DND-41 (cell line): ENCODE results near the gene DDX46.

Experiments used
- ATAC-seq: fragments of 200-7000 bp; cut with Tn5 transposase; 3 replicates; pipeline ENCODE4 v1.9.1; 2021; ENCODE audit warnings: low read depth; ENCODE audit not compliant: insufficient read depth
- DNase-seq: peaks from one replicate; pipeline ENCODE4 v3.0.0-alpha.2; 2020
- H2AFZ ChIP-seq: 2 replicates; pipeline ENCODE4 v1.6.0; 2012; ENCODE audit warnings: low read depth, low read length
- H3K27ac ChIP-seq: 2 replicates; pipeline ENCODE4 v1.5.1; 2012; ENCODE audit warnings: low read length, inconsistent platforms
- H3K27me3 ChIP-seq: fragments of 200-600 bp; sonication (generic); 2 replicates; pipeline ENCODE4 v1.6.0; 2012; ENCODE audit warnings: low read length, mild to moderate bottlenecking, inconsistent platforms; ENCODE audit not compliant: insufficient read depth, poor library complexity
- H3K36me3 ChIP-seq: 2 replicates; pipeline ENCODE4 v1.5.1; 2012; ENCODE audit warnings: low read length, inconsistent platforms; ENCODE audit not compliant: insufficient read depth
- H3K4me1 ChIP-seq: 2 replicates; pipeline ENCODE4 v1.5.1; 2012; ENCODE audit warnings: mild to moderate bottlenecking, low read length; ENCODE audit not compliant: insufficient read depth
- H3K4me2 ChIP-seq: 2 replicates; pipeline ENCODE4 v1.6.0; 2012; ENCODE audit warnings: mild to moderate bottlenecking, moderate library complexity, low read length, inconsistent platforms; ENCODE audit not compliant: insufficient read depth
- H3K4me3 ChIP-seq, 2 experiments: fragments of 200-600 bp in 1 of 2; shearing (Covaris generic) in 1 of 2; 2 replicates each; pipeline ENCODE4 v1.5.1; 2012 to 2016; ENCODE audit warnings: inconsistent platforms in 2 of 2, low read length in 2 of 2, mild to moderate bottlenecking in 2 of 2, low read depth in 1 of 2, moderate library complexity in 1 of 2
- H3K79me2 ChIP-seq: 2 replicates; pipeline ENCODE4 v1.6.0; 2012; ENCODE audit warnings: low read length, inconsistent platforms; ENCODE audit not compliant: insufficient read depth
- H3K9ac ChIP-seq: 2 replicates; pipeline ENCODE4 v1.6.0; 2012; ENCODE audit warnings: low read depth, mild to moderate bottlenecking, inconsistent platforms, low read length, moderate library complexity
- H3K9me3 ChIP-seq: 2 replicates; pipeline ENCODE4 v1.5.1; 2012; ENCODE audit warnings: low read length, moderate library complexity, mild to moderate bottlenecking, inconsistent platforms; ENCODE audit not compliant: insufficient read depth, severe bottlenecking
- H4K20me1 ChIP-seq: 2 replicates; pipeline ENCODE4 v1.6.0; 2012; ENCODE audit warnings: low read length; ENCODE audit not compliant: insufficient read depth
- EZH2 ChIP-seq: IDR thresholded peaks from 3 replicates; pipeline ENCODE4 v1.6.1; 2012; ENCODE audit warnings: borderline replicate concordance, low read depth, mild to moderate bottlenecking, moderate library complexity, low read length, inconsistent platforms; ENCODE audit not compliant: severe bottlenecking
- TF ChIP-seq, protein P1 (sequence below): IDR thresholded peaks from 2 replicates; pipeline ENCODE4 v1.5.1; 2012; ENCODE audit warnings: borderline replicate concordance, low read length, moderate library complexity, mild to moderate bottlenecking; ENCODE audit not compliant: poor library complexity, severe bottlenecking; ENCODE audit errors: extremely low read depth

The DDX46 gene

DNA sequence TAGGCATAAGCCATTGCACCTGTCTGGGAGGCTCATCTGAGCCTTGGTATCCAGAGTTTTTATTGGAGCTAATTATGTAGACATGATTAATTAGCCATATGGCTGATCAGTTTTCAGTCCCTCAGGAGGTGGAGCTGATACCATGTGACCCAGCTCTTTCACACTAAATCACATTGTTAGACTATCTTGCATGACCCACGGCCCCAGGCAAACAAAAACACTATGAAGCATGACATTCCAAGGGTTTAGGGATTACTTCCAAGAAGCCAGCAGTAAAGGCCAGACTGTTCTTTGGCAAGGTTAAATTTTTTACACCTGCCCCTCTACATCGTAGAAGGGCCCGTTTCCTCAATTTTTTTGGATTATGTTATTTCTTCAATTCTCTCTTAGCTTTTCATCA lies 82.2 kb downstream of the DDX46 start:
- peaks cover 8% of the 10 kb centered on the region for H3K79me2 ChIP-seq
- H3K9me3 ChIP-seq = no peaks in the 10 kb centered on the region
- ATAC-seq (no peak), DNase-seq (no peak)
- peaks cover 10% of the 10 kb centered on the region for H3K4me1 ChIP-seq
- peaks cover 53% of the 10 kb centered on the region for H3K36me3 ChIP-seq
- H3K27me3 ChIP-seq = no peaks in the 10 kb centered on the region
- H3K4me2 ChIP-seq = no peak overlapping the region
- H3K4me3 ChIP-seq = no peak overlapping the region
- no peak overlapping the region for H3K27ac ChIP-seq
- H4K20me1 ChIP-seq = no peaks in the 10 kb centered on the region
- no peak overlapping the region for H2AFZ ChIP-seq
- TF ChIP-seq, protein P1, sequence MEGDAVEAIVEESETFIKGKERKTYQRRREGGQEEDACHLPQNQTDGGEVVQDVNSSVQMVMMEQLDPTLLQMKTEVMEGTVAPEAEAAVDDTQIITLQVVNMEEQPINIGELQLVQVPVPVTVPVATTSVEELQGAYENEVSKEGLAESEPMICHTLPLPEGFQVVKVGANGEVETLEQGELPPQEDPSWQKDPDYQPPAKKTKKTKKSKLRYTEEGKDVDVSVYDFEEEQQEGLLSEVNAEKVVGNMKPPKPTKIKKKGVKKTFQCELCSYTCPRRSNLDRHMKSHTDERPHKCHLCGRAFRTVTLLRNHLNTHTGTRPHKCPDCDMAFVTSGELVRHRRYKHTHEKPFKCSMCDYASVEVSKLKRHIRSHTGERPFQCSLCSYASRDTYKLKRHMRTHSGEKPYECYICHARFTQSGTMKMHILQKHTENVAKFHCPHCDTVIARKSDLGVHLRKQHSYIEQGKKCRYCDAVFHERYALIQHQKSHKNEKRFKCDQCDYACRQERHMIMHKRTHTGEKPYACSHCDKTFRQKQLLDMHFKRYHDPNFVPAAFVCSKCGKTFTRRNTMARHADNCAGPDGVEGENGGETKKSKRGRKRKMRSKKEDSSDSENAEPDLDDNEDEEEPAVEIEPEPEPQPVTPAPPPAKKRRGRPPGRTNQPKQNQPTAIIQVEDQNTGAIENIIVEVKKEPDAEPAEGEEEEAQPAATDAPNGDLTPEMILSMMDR = no peak
- no peak for TF ChIP-seq EZH2
- H3K9ac ChIP-seq = no peak overlapping the region

- Histone ChIP-seq H4K20me1 (no peaks in the 10 kb centered on the region), H2AFZ (no peak overlapping the region), H3K4me3 (no peak overlapping the region), H3K79me2 (peaks cover 42% of the 10 kb centered on the region), H3K4me1 (peaks cover 32% of the 10 kb centered on the region), H3K4me2 (no peak overlapping the region), H3K27me3 (no peaks in the 10 kb centered on the region), H3K9me3 (no peaks in the 10 kb centered on the region), H3K9ac (peak overlapping the region; percentile 94; the same call in 1 of the 2 replicates), H3K36me3 (peaks cover 33% of the 10 kb centered on the region), H3K27ac (no peak overlapping the region)
- no peak for TF ChIP-seq EZH2
- TF ChIP-seq, protein P1 = no peak
- DNase-seq (no peak), ATAC-seq (no peak)
These were observed 85.7 kb downstream of the DDX46 start for GRCh38 chr5:134844252-134844651.

- Histone ChIP-seq H4K20me1 (no peaks in the 10 kb centered on the region), H3K79me2 (peaks cover 52% of the 10 kb centered on the region), H3K9ac (peak overlapping the region; percentile 94), H3K9me3 (no peaks in the 10 kb centered on the region), H3K27me3 (no peaks in the 10 kb centered on the region), H2AFZ (peak overlapping the region; percentile 72), H3K4me2 (peak overlapping the region; percentile 74), H3K36me3 (peaks cover 32% of the 10 kb centered on the region), H3K27ac (peak overlapping the region; percentile 75), H3K4me3 (peak overlapping the region in 1 of 2 experiments; percentile 86; a peak in 2 of 4 replicates), H3K4me1 (peaks cover 37% of the 10 kb centered on the region)
- DNase-seq (no peak), ATAC-seq (no peak; the same call in 2 of the 3 replicates)
- TF ChIP-seq, protein P1 = no peak
- no peak for TF ChIP-seq EZH2
These were observed 86.8 kb downstream of the DDX46 start for GRCh38 chr5:134845335-134845851.
